IPS-NIHi11 (cell line): Measurements from ENCODE around the gene HPSE.
"Not testable (repeated sequence)": the region's sequence is repeated elsewhere in the genome, so short reads cannot be mapped to it uniquely, and the experiment has no call there.

Experiments used
- DNase-seq: peaks from one replicate; pipeline ENCODE4 v3.0.0; 2012; ENCODE audit warnings: mixed read lengths, low spot score

HPSE gene

GRCh38 chr4:83331956-83332355, 2.7 kb downstream of the HPSE start:
- DNase-seq, result no peak

- no peak for DNase-seq
These were observed 5.0 kb downstream of the HPSE start for GRCh38 chr4:83329521-83330110.

GRCh38 chr4:83328521-83329187, 6.0 kb downstream of the HPSE start:
- peak; percentile 53 for DNase-seq

- no peak for DNase-seq
These were observed 8.1 kb downstream of the HPSE start for GRCh38 chr4:83326546-83326945.

- not testable (repeated sequence) for DNase-seq
These were observed 9.3 kb downstream of the HPSE start for GRCh38 chr4:83325306-83325705.

- no peak for DNase-seq
These were observed 11.5 kb downstream of the HPSE start for GRCh38 chr4:83323136-83323535.

GRCh38 chr4:83320548-83320947, 14.1 kb downstream of the HPSE start:
- DNase-seq, result no peak

- no peak for DNase-seq
These were observed 16.0 kb downstream of the HPSE start for GRCh38 chr4:83318666-83319065.

- no peak for DNase-seq
These were observed 17.0 kb downstream of the HPSE start for GRCh38 chr4:83317671-83318070.

GRCh38 chr4:83316459-83317165, 18.0 kb downstream of the HPSE start:
- DNase-seq, result no peak

- DNase-seq, result no peak
These were observed 19.2 kb downstream of the HPSE start for GRCh38 chr4:83315341-83315870.

GRCh38 chr4:83308672-83309071, 26.0 kb downstream of the HPSE start:
- peak; percentile 65 for DNase-seq

GRCh38 chr4:83307920-83308319, 26.7 kb downstream of the HPSE start:
- DNase-seq, result no peak

- DNase-seq, result no peak
These were observed 29.5 kb downstream of the HPSE start for GRCh38 chr4:83305187-83305586.

GRCh38 chr4:83297548-83298260, 36.9 kb downstream of the HPSE start:
- no peak for DNase-seq

- no peak for DNase-seq
These were observed 41.2 kb downstream of the HPSE start for GRCh38 chr4:83293305-83294046.

- not testable (repeated sequence) for DNase-seq
These were observed 44.4 kb downstream of the HPSE start for GRCh38 chr4:83290059-83290774.

GRCh38 chr4:83288381-83288780, 46.3 kb downstream of the HPSE start:
- not testable (repeated sequence) for DNase-seq

- DNase-seq, result peak; percentile 14
These were observed 49.6 kb downstream of the HPSE start for GRCh38 chr4:83285055-83285407.

- DNase-seq, result peak; percentile 97
These were observed 50.2 kb downstream of the HPSE start, which contains the start of gene COQ2 for GRCh38 chr4:83284193-83285054. Gene COQ2, minus strand, starts transcription at chr4:83284798. Its CDS starts 34 bp downstream, at chr4:83284764.
